Progenitor cell of endocrine pancreas (in vitro differentiated cells): ENCODE data around the gene PCBP3. TPM values are rescaled to one million over a fixed set of nuclear protein-coding genes. Genes with fewer than 3 reads are reported as not detected.

Source experiments
- DNase-seq: peaks from one replicate; pipeline ENCODE4 v3.0.0; 2021; ENCODE audit warnings: low spot score; ENCODE audit not compliant: unreplicated experiment
- H3K27ac Mint-ChIP-seq: 2 replicates; pipeline ENCODE4 v1.8.0; 2021; ENCODE audit warnings: mild to moderate bottlenecking, moderate library complexity, mixed read lengths
- H3K27me3 Mint-ChIP-seq: 2 replicates; pipeline ENCODE4 v1.8.0; 2021; ENCODE audit warnings: mixed read lengths
- H3K36me3 Mint-ChIP-seq: 2 replicates; pipeline ENCODE4 v1.8.0; 2022; ENCODE audit warnings: mixed read lengths; ENCODE audit not compliant: insufficient read depth
- H3K4me1 Mint-ChIP-seq: 2 replicates; pipeline ENCODE4 v1.8.0; 2021; ENCODE audit warnings: low read depth, mixed read lengths
- H3K4me3 Mint-ChIP-seq: 2 replicates; pipeline ENCODE4 v1.8.0; 2021; ENCODE audit warnings: low read depth, mild to moderate bottlenecking, moderate library complexity, mixed read lengths
- H3K9me3 Mint-ChIP-seq: 2 replicates; pipeline ENCODE4 v1.8.0; 2021; ENCODE audit warnings: low read depth, mixed read lengths
- CTCF ChIP-seq: fragments of 200-600 bp; sonication (generic); IDR thresholded peaks from one replicate; pipeline ENCODE4 v1.5.0; 2021; ENCODE audit warnings: antibody characterized with exemption, mild to moderate bottlenecking; ENCODE audit not compliant: unreplicated experiment
- total RNA-seq: library from RNA; stranded (reverse); gene quantifications from 2 replicates; pipeline ENCODE4 v1.2.1, GENCODE V29; 2021

The PCBP3 gene
- total RNA-seq, 1 donor from 2014 or later: 3.7 TPM

DNA sequence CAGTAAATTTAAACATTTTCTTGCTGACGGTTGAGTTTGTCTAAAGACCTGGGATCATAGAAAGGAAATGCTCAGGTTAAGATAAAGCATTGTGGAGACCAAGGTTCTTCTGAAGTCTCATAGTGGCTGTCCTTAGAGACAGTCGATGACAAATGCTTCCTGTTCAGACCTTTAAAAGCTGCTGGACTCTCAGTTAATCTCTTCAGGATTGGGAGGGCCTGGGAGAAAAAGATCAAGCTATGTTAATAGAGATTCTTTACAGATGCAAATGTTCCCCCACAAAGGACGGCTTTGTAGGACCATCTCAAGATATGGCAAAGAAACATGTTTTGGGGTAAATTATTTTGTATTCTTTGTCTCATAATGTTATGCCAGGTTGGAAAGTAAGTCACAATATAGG, 213.4 kb downstream of the PCBP3 start:
- H3K27me3 Mint-ChIP-seq: peaks cover 10% of the 10 kb centered on the region
- H3K36me3 Mint-ChIP-seq: no peaks in the 10 kb centered on the region
- no peak overlapping the region for H3K27ac Mint-ChIP-seq
- no peaks in the 10 kb centered on the region for H3K4me1 Mint-ChIP-seq
- H3K4me3 Mint-ChIP-seq: no peak overlapping the region
- no peak for DNase-seq
- H3K9me3 Mint-ChIP-seq: no peaks in the 10 kb centered on the region
- TF ChIP-seq CTCF: no peak

GRCh38 chr21:45857761-45858160, 214.2 kb downstream of the PCBP3 start:
- no peak overlapping the region for H3K27ac Mint-ChIP-seq
- H3K4me1 Mint-ChIP-seq: no peaks in the 10 kb centered on the region
- no peaks in the 10 kb centered on the region for H3K9me3 Mint-ChIP-seq
- H3K27me3 Mint-ChIP-seq: peaks cover 10% of the 10 kb centered on the region
- DNase-seq: no peak
- no peak for TF ChIP-seq CTCF
- H3K4me3 Mint-ChIP-seq: no peak overlapping the region
- no peaks in the 10 kb centered on the region for H3K36me3 Mint-ChIP-seq

GRCh38 chr21:45858180-45858579, 214.7 kb downstream of the PCBP3 start:
- DNase-seq: no peak

GRCh38 chr21:45859041-45859761, 215.7 kb downstream of the PCBP3 start:
- peaks cover 7% of the 10 kb centered on the region for H3K27me3 Mint-ChIP-seq
- H3K27ac Mint-ChIP-seq: no peak overlapping the region
- no peak overlapping the region for H3K4me3 Mint-ChIP-seq
- no peak for TF ChIP-seq CTCF
- no peaks in the 10 kb centered on the region for H3K4me1 Mint-ChIP-seq
- DNase-seq: no peak
- H3K9me3 Mint-ChIP-seq: no peaks in the 10 kb centered on the region
- H3K36me3 Mint-ChIP-seq: no peaks in the 10 kb centered on the region

More at GRCh38 chr21:45858180-45858579, 214.7 kb downstream of the PCBP3 start:
- Mint-ChIP-seq H3K4me3 (no peak overlapping the region), H3K27ac (no peak overlapping the region), H3K27me3 (peaks cover 9% of the 10 kb centered on the region), H3K4me1 (no peaks in the 10 kb centered on the region), H3K36me3 (no peaks in the 10 kb centered on the region), H3K9me3 (no peaks in the 10 kb centered on the region)
- no peak for TF ChIP-seq CTCF

DNA sequence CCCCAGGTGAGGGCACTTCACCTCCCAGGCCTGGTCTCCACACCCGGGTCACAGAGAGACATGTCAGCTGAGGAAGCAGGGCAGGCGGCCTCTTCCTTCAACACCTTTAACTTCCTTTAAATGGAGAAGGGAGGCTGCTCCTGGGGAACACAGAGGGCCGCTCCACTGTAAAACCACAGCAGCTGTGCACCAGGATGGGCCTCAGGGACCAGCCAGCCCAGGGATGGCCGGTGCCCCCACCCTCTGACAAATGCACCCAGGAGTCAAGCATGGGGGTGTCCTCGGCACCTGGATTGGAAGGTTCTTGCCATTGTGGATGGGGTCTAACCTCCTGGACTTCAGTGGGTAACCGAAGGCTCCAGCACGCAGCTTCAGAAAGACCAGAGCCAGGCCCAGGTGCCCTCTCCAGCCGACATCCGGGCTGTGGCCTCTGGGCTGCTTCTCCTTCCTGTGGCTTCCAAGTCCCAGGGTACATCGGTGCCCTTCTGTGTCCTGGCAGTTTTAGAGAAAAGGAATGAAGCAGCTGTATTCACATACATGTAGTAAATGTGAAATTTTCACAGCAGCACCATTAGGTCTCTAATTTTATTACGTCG, 216.3 kb downstream of the PCBP3 start:
- H3K27ac Mint-ChIP-seq: no peak overlapping the region
- no peaks in the 10 kb centered on the region for H3K9me3 Mint-ChIP-seq
- H3K27me3 Mint-ChIP-seq: peaks cover 2% of the 10 kb centered on the region
- H3K4me3 Mint-ChIP-seq: no peak overlapping the region
- no peak for DNase-seq
- TF ChIP-seq CTCF: no peak
- no peaks in the 10 kb centered on the region for H3K36me3 Mint-ChIP-seq
- H3K4me1 Mint-ChIP-seq: no peaks in the 10 kb centered on the region
